Loucy (cell line): ENCODE data around the gene CDC42BPB.

ENCODE experiments used
- H2AFZ ChIP-seq: fragments of 200-600 bp; sonication (generic); 2 replicates; pipeline ENCODE4 v1.6.0; 2016; ENCODE audit warnings: antibody characterized with exemption, mild to moderate bottlenecking, low read length, moderate library complexity
- H3F3A ChIP-seq: fragments of 200-600 bp; 2 replicates; pipeline ENCODE4 v1.6.0; 2016; ENCODE audit warnings: antibody characterized with exemption, low read depth, mild to moderate bottlenecking
- H3K27me3 ChIP-seq: fragments of 200-600 bp; sonication (generic); 2 replicates; pipeline ENCODE4 v1.6.1; 2014; ENCODE audit warnings: low read length, mild to moderate bottlenecking; ENCODE audit not compliant: insufficient read depth, poor library complexity, severe bottlenecking
- H3K36me3 ChIP-seq: fragments of 200-600 bp; sonication (generic); 2 replicates; pipeline ENCODE4 v1.6.1; 2016; ENCODE audit warnings: low read length; ENCODE audit not compliant: insufficient read depth
- H3K4me1 ChIP-seq: fragments of 200-600 bp; sonication (generic); 2 replicates; pipeline ENCODE4 v1.5.1; 2014; ENCODE audit warnings: low read length, mild to moderate bottlenecking; ENCODE audit not compliant: insufficient read depth, poor library complexity, severe bottlenecking
- H3K4me2 ChIP-seq: fragments of 200-600 bp; sonication (generic); 2 replicates; pipeline ENCODE4 v1.6.0; 2014; ENCODE audit warnings: antibody characterized with exemption, low read length, low read depth, mild to moderate bottlenecking; ENCODE audit not compliant: poor library complexity, severe bottlenecking
- H3K4me3 ChIP-seq: fragments of 200-600 bp; sonication (generic); 2 replicates; pipeline ENCODE4 v1.5.1; 2014; ENCODE audit warnings: low read length, mild to moderate bottlenecking, mixed read lengths; ENCODE audit not compliant: poor library complexity, severe bottlenecking
- H3K79me2 ChIP-seq: fragments of 200-600 bp; sonication (generic); 2 replicates; pipeline ENCODE4 v1.6.1; 2014; ENCODE audit warnings: low read length; ENCODE audit not compliant: insufficient read depth
- H3K9ac ChIP-seq: fragments of 200-600 bp; sonication (generic); 2 replicates; pipeline ENCODE4 v1.6.0; 2014; ENCODE audit warnings: mild to moderate bottlenecking, low read depth, low read length, moderate library complexity; ENCODE audit not compliant: poor library complexity, severe bottlenecking
- H3K9me2 ChIP-seq: fragments of 200-600 bp; sonication (generic); replicated peaks from 2 replicates; pipeline ENCODE4 v1.6.1; 2016; ENCODE audit warnings: low read depth, low read length, mixed read lengths
- H3K9me3 ChIP-seq: fragments of 200-600 bp; sonication (generic); 2 replicates; pipeline ENCODE4 v1.6.1; 2014; ENCODE audit warnings: mild to moderate bottlenecking, antibody characterized with exemption, low read length, low read depth; ENCODE audit not compliant: insufficient read depth
- H4K20me1 ChIP-seq: fragments of 200-600 bp; sonication (generic); 2 replicates; pipeline ENCODE4 v1.6.0; 2014; ENCODE audit warnings: antibody characterized with exemption, low read length, mild to moderate bottlenecking; ENCODE audit not compliant: insufficient read depth, poor library complexity, severe bottlenecking
- CTCF ChIP-seq: fragments of 200-600 bp; sonication (generic); conservative IDR thresholded peaks from 2 replicates; pipeline ENCODE4 v1.5.1; 2014; ENCODE audit warnings: mild to moderate bottlenecking, antibody characterized with exemption, low read length
- EZH2phosphoT487 ChIP-seq: fragments of 200-600 bp; IDR thresholded peaks from 2 replicates; pipeline ENCODE4 v1.6.1; 2018; ENCODE audit warnings: antibody characterized with exemption, mild to moderate bottlenecking, moderate library complexity, borderline replicate concordance

CDC42BPB gene

GRCh38 chr14:102947321-102948103, 109.8 kb downstream of the CDC42BPB start:
- Histone ChIP-seq H3F3A (no peaks in the 10 kb centered on the region), H2AFZ (no peak overlapping the region), H4K20me1 (no peaks in the 10 kb centered on the region), H3K27me3 (no peaks in the 10 kb centered on the region), H3K4me1 (peaks cover 8% of the 10 kb centered on the region), H3K4me3 (no peak overlapping the region), H3K9me2 (no peaks in the 10 kb centered on the region), H3K9me3 (no peaks in the 10 kb centered on the region), H3K79me2 (no peaks in the 10 kb centered on the region), H3K9ac (no peak overlapping the region), H3K36me3 (no peaks in the 10 kb centered on the region), H3K4me2 (no peak overlapping the region)
- TF ChIP-seq EZH2phosphoT487 (no peak), CTCF (no peak)

- TF ChIP-seq EZH2phosphoT487 (no peak), CTCF (no peak)
- no peaks in the 10 kb centered on the region for H3K36me3 ChIP-seq
Measured at GRCh38 chr14:102945346-102946130, 111.8 kb downstream of the CDC42BPB start.

GRCh38 chr14:102944448-102945330, 112.7 kb downstream of the CDC42BPB start:
- peaks cover 8% of the 10 kb centered on the region for H3K4me1 ChIP-seq
- TF ChIP-seq EZH2phosphoT487, result no peak
- no peak for TF ChIP-seq CTCF
- no peaks in the 10 kb centered on the region for H3K79me2 ChIP-seq
- H3K9ac ChIP-seq, result no peak overlapping the region
- H3K4me3 ChIP-seq, result no peak overlapping the region
- H3F3A ChIP-seq, result no peaks in the 10 kb centered on the region
- H2AFZ ChIP-seq, result no peak overlapping the region
- H3K27me3 ChIP-seq, result no peaks in the 10 kb centered on the region
- H3K9me2 ChIP-seq, result no peaks in the 10 kb centered on the region
- no peaks in the 10 kb centered on the region for H3K9me3 ChIP-seq
- H4K20me1 ChIP-seq, result no peaks in the 10 kb centered on the region
- no peak overlapping the region for H3K4me2 ChIP-seq
- H3K36me3 ChIP-seq, result no peaks in the 10 kb centered on the region

More at GRCh38 chr14:102945346-102946130, 111.8 kb downstream of the CDC42BPB start:
- no peaks in the 10 kb centered on the region for H3K9me3 ChIP-seq
- H3K4me3 ChIP-seq, result no peak overlapping the region
- H2AFZ ChIP-seq, result no peak overlapping the region
- H3K9me2 ChIP-seq, result no peaks in the 10 kb centered on the region
- no peaks in the 10 kb centered on the region for H3K79me2 ChIP-seq
- peaks cover 8% of the 10 kb centered on the region for H3K4me1 ChIP-seq
- H3K27me3 ChIP-seq, result no peaks in the 10 kb centered on the region
- no peak overlapping the region for H3K9ac ChIP-seq
- no peaks in the 10 kb centered on the region for H3F3A ChIP-seq
- no peaks in the 10 kb centered on the region for H4K20me1 ChIP-seq
- H3K4me2 ChIP-seq, result no peak overlapping the region
